ENCODE data around the gene USP36.
A peak's percentile ranks its signal among the peaks of the same experiment; 100 is the strongest.

Gene USP36

DNA sequence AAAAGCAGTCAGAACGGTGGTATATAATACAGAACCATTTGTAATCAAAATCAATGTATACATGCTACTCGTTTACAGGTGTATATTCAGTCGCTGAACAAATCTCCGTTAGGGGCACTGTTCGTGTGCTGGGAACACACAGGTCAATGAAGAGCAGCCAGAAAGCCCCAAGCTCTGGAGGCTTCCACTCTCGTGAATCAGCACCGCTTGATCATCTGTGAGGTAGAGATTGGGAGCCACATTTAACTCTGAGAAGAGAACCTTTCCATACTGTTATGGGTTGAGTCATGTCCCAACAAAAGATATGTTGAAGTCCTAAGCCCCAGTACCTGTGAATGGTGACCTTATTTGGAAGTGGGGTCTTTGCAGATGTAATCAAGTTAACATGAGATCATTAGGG, 53.2 kb downstream of the USP36 start:
- TF ChIP-seq, protein P1, sequence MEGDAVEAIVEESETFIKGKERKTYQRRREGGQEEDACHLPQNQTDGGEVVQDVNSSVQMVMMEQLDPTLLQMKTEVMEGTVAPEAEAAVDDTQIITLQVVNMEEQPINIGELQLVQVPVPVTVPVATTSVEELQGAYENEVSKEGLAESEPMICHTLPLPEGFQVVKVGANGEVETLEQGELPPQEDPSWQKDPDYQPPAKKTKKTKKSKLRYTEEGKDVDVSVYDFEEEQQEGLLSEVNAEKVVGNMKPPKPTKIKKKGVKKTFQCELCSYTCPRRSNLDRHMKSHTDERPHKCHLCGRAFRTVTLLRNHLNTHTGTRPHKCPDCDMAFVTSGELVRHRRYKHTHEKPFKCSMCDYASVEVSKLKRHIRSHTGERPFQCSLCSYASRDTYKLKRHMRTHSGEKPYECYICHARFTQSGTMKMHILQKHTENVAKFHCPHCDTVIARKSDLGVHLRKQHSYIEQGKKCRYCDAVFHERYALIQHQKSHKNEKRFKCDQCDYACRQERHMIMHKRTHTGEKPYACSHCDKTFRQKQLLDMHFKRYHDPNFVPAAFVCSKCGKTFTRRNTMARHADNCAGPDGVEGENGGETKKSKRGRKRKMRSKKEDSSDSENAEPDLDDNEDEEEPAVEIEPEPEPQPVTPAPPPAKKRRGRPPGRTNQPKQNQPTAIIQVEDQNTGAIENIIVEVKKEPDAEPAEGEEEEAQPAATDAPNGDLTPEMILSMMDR (IDR thresholded peaks at IDR 0.05; ENCODE audit: low read depth, low read length, missing control alignments) = no peak
- no peak overlapping the region for H3K4me3 ChIP-seq (ENCODE audit: low read depth, low read length)
- DNase-seq (ENCODE audit: low read depth) = no peak

DNA sequence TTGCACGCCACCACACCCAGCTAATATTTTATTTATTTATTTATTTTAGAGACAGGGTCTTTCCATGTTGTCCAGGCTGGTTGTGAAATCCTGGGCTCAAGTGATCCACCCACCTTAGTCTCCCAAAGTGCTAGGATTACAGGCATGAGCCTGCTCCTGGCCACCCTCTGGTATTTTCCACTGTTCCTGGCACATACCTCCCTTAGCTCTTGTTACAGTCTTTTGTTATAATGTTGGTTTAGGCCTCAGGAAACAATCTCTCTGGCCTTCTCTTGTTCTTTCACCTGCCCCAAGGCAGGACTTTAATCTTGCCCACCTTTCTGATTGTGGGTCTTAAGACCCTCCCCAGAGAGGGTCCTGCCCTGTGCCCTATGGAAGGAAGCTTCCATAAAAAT, 55.0 kb downstream of the USP36 start:
- TF ChIP-seq, protein P1 (IDR thresholded peaks at IDR 0.05; ENCODE audit: low read depth, low read length, missing control alignments) = no peak
- H3K4me3 ChIP-seq (ENCODE audit: low read depth, low read length) = no peak overlapping the region
- DNase-seq (ENCODE audit: low read depth) = no peak

DNA sequence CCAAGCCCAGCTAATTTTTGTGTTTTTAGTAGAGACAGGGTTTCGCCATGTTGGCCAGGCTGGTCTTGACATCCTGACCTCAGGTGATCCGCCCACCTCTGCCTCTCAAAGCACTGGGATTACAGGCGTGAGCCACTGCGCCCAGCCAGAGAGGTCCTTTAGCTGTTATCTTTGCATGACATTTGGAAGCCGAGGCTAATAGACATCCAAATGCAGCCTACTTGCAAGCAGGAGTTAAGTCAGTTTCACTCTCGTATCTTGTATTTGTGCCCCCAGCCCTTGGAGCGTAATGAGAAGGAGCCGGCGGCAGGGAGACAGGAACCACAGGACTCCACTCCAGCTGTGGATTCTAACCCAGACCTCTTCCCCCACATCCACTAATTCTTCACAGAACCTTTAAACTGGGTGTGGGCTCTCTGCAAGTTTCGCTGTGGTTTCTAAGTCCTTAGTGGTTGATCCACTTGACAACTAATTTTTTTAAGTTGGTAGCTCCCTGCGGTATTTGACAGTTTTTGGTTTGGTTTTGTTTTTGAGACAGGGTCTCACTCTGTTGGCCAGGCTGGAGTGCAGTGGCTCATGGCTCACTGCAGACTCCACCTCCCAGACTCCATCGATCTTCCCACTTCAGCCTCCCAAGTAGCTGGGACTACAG, 55.5 kb downstream of the USP36 start:
- TF ChIP-seq, protein P1 (IDR thresholded peaks at IDR 0.05; ENCODE audit: low read depth, low read length, missing control alignments) = no peak
- H3K4me3 ChIP-seq (ENCODE audit: low read depth, low read length) = no peak overlapping the region
- no peak for DNase-seq (ENCODE audit: low read depth)

DNA sequence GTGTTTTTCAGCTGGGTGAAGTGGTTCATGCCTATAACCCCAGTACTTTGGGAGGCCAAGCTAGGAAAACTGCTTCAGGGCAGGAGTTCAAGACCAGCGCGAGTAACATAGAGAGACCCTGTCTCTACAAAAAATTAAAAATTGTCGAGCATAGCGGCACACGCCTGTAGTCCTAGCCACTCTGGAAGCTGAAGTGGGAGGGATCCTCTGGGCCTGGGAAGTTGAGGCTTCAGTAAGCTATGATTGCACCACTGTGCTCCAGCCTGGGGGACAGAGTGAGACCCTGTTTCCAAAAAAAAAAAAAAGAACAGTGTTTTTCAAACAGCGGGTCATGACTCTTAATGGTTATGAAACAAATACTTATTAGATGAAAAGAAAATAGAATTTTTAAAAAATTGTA, 56.3 kb downstream of the USP36 start:
- no peak for DNase-seq (ENCODE audit: low read depth)
- no peak overlapping the region for H3K4me3 ChIP-seq (ENCODE audit: low read depth, low read length)
- TF ChIP-seq, protein P1 (IDR thresholded peaks at IDR 0.05; ENCODE audit: low read depth, low read length, missing control alignments) = no peak

DNA sequence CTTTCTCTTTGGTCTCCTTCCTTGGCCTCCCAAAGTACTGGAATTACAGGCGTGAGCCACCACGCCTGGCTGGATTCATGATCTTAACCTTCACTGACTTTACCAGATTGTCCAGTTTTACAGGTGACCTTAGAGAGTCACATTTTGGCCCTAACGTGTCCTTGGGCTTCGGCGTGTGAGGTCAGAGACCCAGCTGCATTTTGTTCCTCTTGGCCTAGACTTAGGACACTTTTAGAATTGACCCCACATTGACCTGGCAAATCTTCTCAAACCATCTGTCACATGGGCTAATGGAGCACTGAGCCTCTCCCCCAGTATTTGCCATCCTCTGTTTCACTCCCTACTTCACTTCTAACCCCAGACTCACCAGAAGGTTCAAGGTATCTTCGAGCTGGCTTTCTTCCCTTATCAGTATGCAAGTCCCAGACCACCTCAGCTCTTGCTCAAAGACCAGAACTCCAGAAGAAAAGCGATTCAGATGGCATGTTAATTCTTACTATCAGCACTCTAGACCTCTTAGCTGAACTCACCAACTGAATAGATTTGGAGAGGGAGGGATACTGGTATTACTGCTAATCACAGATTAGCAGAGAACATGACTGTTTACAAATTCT, 56.8 kb downstream of the USP36 start:
- DNase-seq (ENCODE audit: low read depth) = no peak
- H3K4me3 ChIP-seq (ENCODE audit: low read depth, low read length) = no peak overlapping the region
- TF ChIP-seq, protein P1 (IDR thresholded peaks at IDR 0.05; ENCODE audit: low read depth, low read length, missing control alignments) = no peak

DNA sequence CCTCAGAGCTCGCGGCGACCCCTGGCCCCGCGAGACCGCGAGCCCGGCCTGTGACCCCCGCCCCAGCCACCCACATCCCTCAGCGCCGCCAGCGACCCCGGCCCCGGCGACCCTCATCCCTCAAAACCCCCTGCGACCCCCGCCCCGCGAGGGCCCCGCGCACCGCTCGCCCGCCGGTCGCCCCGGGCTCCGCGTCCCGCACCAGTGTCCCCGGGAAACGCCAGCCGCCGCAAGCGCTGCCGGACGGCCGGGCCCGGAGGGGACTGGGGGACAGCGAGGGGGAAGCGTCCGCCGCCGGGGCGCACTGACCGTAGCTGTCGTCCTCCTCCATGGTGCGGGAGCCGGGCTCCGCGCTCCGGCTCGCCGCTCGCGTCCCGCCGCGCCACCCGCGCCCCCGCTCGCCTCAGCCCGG, 58.7 kb downstream of the USP36 start, which contains the start of gene CYTH1:
TSS of gene CYTH1 (minus strand) at position 381 of the 412 bp plus-strand sequence. CDS start at position 331, 50 bp downstream.
- TF ChIP-seq, protein P1 (IDR thresholded peaks at IDR 0.05; ENCODE audit: low read depth, low read length, missing control alignments) = no peak

More for the DNA sequence above, 58.7 kb downstream of the USP36 start, which contains the start of gene CYTH1:
- H3K4me3 ChIP-seq (ENCODE audit: low read depth, low read length) = peak within 1 kb of the TSS; percentile 78
- no peak for DNase-seq (ENCODE audit: low read depth)
